ENCODE data around the gene ZBTB20. TPM values are rescaled to one million over a fixed set of nuclear protein-coding genes. Genes with fewer than 3 reads are reported as not detected.

ZBTB20 gene
- total RNA-seq, 1 donor from 2014 or later: 8.7 TPM

DNA sequence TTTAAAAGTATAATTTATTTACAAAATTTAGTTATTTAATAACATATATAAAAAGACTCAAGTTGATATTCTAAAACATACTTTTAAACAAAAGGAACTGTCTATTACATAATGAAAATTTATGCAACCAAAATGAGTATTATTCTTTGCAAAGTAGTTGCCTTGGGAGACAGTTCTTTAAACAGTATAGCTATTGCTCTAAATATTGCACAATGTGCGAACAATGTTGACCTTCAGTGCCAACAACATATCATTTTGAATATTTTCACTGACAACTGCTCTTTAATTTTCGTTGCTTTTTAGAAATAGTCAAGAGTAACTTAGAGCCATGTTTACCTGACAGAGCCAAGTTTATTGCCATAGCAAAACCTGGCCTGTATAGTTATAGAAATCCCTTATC lies 124.9 kb downstream of the ZBTB20 start:
- DNase-seq (ENCODE audit: low read depth in 2 of 2): no peak

DNA sequence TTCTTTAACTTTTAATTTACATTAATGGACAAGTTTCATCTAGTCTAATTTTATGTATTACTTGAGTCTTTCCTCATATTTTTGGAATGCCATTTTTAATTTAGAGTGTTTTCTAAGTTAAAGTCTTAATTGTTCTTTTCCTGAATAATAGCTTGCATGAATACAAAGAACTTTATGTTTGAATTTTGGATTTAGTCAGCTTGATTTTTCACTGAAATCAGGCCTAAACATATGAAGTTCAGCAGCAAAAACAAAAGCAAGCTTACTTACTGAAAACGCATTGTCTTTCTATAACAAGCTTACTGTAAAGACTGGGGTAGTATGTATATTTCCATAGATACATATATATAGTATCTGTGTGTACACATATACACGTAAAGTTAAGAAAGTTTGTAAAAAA lies 126.0 kb downstream of the ZBTB20 start:
- no peak for DNase-seq (ENCODE audit: low read depth in 2 of 2)

DNA sequence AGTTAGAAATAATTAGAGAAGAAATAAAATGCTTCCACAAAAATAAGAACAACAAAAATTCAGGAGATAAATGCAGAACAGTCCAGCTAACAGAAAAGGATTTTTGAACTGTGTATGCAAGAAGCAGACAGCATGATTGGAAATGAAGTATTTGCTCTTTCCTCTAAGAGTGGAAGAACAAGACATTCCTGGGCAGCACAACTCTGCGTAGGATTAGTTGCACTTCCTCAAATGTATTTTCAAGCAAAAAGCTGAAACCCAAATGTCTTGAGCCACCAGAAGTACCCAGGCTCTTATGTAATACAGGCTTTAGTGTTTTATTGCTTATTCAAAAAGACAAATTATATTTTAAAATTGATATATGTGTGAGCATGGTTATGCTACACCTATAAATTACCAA lies 127.2 kb downstream of the ZBTB20 start:
- no peak for DNase-seq (ENCODE audit: low read depth in 2 of 2)

DNA sequence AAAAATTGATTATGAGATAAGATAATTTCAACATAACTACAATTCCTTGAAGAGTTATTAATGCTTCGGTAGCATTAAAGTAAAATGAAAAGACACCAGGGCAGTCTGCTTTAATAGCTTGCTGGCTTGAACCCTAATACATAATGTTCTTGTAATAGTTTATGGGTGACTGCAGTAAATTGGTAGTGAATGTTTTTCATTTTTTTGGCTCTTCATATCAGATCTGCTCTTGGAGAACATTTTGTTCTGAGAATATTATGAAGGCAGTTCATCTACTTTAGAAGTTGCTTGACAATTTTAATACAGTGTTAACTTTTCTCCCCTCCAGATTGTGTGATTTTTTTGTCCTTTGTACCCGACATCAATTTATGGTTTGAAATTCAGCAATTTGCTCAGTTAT lies 128.4 kb downstream of the ZBTB20 start:
- DNase-seq (ENCODE audit: low read depth in 2 of 2): no peak

DNA sequence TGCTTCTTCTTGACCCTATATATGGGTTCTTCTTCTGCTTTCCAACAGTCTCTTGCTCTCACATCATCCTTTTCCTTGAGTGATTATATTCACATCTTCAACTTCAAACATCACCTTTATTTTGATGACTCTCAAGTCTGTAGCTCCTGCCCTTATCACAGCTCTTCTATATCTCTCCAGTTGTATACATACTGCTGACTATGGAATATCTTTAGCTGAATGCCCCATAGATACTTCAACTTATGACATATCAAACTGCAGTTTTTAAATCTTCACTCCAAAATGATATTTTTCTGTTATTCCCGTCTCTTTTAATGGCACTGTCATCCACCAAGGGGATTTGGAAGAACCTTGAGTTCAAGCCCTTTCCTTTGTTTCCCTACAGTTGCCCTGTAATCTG lies 139.1 kb downstream of the ZBTB20 start:
- DNase-seq (ENCODE audit: low read depth in 2 of 2): no peak

DNA sequence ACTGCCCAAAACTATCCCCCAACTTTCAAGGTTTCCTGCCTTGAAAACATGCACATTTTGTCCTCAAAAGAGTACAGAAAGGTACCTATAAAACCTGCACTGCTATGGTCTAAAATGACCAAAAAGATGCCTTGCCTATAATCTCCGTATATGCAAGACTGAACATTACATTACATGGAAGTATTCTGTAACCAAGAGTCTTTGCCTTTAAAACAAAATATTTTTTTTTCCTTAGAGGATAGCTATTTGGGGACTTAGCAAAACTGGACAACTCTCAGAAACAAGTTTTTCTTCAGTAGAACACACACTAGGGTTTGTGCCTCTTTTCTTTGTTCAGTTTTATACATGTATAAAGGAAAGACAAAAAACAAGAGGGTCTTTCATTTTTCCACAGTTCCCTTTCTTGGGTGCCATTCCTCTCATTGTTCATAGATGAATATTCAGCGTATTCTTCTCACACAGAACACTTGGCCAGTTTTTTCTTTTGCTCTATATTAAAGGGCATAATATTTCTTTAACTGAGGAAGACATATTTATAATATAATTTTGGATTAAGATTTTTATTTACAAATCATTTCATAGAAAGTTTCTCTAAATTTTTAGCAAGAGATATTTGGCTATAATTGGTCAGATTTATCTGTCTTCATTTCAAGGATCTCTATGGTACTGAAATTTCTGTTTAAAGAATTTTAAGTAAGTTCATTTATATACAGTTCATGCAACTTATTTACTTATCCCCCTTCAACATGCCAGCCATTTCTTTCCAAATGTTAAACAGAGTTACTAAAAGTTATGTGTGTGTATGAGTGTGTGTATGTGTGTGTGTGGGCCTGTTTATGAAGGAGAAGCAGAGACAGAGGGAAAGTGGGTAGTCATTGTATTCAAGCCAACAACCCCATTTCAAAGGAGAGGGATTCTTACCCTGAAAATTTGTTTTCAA lies 142.6 kb downstream of the ZBTB20 start:
- DNase-seq (ENCODE audit: low read depth in 2 of 2): no peak

DNA sequence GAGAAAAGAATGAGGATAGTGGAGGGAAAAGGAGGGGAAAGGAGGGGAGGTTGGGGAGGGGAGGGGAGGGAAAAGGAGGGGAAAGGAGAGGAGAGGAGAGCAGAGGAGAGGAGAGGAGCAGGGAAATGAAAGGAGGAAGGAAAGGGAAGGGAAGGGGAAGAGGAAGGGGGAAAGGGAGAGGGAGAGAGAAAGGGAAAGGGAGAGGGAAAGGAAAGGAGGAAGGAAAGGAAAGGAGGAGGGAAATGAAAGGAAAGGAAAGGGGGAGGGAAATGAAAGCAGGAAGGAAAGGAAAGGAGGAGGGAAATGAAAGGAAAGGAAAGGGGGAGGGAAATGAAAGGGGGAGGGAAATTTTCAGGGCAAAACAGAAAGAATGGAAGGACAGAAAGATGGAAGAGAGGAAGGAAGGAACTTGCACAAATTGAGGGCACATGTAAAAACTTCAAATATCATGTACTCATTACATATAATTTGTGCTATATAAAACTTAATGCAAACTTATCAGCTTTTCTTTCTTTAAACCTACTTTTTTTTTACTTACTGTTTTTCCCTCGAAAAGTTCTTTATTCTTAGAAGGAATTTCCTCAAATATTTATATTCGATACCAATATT lies 148.0 kb downstream of the ZBTB20 start:
- no peak for DNase-seq (ENCODE audit: low read depth in 2 of 2)

DNA sequence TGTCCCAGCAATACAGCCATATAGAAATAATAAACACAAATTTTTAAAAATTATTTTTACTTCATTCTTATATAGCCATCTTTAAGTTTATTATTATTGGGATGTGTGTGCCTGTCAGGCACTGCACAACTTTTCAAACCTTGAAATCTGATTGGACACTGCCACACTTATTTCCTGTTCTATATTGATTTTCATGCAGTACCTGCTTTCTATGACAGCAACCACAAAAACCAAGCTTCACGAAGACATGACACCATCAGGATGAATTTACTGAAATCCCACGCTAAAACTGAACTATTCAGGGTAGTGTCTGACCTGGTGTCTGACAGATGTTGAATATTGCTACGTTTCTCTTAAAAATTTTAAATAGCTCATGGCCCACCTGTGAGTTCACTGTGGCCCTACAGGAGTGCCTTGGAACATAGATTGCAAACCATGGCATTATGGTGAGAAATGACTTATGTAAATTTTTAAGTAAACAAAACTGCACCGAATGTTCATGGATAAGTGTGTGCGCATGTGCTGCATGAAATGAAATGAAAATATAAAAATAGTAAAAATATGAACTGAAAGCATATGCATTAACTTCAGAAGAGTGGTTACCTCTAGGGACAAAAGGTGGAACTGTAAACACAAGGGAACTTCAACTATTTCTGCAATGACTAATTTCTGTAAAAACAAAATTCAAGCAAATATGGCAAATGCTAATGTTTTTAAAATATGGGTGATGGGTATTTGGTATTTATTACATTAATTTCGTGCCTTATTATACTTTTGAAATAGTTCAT lies 152.3 kb downstream of the ZBTB20 start:
- no peak for DNase-seq (ENCODE audit: low read depth in 2 of 2)

DNA sequence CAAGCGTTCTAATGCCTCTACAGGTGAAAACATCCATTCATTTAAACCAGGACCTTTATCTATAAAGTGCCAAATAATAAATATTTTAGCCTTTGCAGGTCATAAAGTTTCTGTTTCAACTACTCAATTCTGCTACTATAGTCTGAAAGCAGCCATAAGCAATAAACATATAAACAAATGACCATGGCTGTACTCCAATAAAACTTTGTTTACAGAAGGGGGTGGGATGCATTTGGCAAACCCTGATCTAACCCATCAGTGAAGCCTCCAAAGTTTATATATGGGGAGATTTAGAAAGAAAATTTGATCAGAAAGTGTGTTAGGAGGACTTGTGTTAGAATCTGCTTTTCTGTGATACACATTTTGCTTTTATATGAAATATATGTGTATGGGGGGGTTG lies 161.3 kb downstream of the ZBTB20 start:
- DNase-seq (ENCODE audit: low read depth in 2 of 2): no peak

DNA sequence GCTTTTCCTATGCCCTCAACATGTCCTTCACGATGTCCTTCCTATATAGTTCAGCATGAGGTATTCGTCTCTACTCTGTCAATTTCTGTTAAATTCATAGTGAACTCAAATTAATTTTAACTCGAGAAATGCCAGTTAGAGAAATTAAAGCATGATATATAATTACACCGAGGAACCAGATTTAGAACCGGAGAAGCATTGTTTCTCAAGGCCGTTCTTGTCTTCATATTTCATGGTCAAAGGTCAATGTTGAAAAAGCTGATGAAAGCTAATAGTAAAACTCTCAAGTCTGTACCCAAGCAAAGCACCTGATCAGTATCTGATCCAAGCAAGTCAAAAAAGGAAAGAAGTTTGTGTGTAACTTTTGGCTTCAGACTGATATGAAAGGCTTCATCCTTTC lies 163.8 kb downstream of the ZBTB20 start:
- DNase-seq (ENCODE audit: low read depth in 2 of 2): no peak

DNA sequence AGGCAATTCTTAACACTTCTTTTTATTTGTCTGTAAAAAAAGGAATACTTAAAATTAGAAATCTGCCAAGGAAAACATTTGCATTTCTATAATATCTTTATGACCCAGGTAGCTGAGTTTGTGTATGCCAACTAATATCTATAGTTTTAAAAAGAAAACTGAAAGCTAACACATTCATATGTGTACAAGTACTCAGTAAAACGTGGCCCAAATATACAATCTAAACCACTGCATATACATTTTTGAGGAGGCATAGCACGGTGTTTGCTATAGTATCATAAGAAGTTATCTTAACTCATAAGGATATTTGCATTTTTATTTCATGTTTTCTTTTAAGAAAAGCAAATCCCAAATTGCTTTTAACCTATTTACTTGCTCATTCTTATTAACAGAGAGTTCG lies 172.7 kb downstream of the ZBTB20 start:
- no peak for DNase-seq (ENCODE audit: low read depth in 2 of 2)

DNA sequence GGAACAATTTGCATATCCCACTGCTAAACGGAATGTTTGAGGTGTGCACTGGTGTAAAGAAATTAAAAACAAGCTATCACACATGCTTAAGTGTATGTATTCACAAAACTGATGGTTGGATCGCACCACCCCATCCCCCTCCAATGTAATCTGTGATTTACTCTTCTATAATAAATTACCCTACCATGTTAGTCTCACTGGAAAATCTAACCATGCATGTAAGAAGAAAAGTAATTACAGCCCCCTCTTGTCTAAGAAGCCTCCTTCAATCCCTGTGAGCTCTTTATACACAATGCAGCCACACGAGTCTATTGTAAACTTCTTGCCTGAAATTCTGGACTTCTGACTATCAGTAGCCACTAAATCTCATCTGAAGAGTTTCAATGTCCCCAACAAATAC lies 173.6 kb downstream of the ZBTB20 start:
- DNase-seq (ENCODE audit: low read depth in 2 of 2): no peak

DNA sequence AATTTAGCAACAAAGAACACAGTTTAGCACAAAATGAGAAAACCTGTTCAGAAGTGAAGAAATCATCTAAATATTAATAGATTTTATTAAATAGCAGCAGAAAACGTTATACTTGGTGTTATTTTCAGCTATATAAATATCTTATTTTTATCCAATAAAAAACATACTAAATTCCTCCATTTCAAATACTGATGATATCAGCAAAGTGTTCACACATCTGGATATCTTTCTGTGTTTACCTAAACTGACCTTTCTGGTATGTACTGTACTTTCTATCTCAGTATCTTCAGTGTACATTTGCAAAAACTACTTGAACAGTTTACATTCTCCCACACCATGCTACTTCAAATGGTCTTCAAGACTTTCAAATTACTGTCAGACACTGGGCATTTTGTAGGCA lies 179.9 kb downstream of the ZBTB20 start:
- no peak for DNase-seq (ENCODE audit: low read depth in 2 of 2)

DNA sequence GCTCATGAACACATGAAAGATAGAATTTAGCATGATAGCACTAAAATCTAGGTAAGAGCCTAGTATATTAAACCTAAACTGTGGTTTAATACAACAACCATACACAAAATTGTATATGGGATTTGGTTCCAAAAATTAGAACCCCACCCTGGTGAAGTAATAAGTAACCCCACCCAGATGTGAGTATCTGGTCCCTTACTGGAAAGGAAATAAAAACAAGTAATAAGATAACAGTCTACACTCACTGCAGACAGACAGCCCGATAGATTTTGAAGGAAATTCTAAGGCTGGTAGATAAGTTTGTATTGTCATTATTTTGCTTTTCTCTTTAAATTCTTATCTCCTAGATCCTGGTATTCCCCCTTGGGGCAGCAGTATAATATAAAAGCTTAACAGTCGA lies 184.9 kb downstream of the ZBTB20 start:
- no peak for DNase-seq (ENCODE audit: low read depth in 2 of 2)

DNA sequence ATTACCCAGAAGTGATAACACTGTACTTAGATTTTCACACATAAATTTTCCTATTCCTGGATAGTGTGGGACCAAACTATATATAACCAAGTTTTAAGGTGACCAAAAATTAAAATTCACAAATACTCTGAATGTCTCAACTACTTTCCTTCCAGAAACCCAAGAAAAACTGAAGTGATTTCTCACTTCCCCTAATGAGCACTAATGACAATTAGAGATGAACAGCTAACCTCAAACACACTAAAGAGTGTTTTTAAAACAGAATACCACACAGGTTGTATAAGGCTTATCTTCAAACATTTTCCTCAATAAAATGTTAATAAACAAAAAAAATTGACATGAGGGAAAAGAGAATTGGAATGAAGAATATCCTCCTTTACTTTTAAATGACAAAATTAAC lies 188.2 kb downstream of the ZBTB20 start:
- DNase-seq (ENCODE audit: low read depth in 2 of 2): no peak

DNA sequence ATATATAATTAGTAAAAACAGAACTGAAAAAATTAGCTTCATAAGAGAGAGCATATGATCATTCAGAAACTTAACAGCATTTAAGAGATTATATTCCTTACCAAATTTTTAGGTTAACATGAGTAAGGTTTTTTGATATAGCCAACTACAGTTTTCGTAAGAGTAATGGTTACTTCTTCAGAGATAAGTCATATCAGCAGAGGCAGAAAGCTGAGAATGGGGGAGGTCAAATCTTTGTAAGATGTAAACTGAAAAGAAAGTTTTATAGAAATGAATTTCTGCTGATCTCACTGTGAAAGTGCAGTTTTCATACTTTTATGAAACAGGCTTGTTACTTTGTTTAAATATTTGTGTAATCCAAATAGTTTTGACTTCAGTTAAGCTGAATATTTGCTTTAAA lies 193.3 kb downstream of the ZBTB20 start:
- no peak for DNase-seq (ENCODE audit: low read depth in 2 of 2)

DNA sequence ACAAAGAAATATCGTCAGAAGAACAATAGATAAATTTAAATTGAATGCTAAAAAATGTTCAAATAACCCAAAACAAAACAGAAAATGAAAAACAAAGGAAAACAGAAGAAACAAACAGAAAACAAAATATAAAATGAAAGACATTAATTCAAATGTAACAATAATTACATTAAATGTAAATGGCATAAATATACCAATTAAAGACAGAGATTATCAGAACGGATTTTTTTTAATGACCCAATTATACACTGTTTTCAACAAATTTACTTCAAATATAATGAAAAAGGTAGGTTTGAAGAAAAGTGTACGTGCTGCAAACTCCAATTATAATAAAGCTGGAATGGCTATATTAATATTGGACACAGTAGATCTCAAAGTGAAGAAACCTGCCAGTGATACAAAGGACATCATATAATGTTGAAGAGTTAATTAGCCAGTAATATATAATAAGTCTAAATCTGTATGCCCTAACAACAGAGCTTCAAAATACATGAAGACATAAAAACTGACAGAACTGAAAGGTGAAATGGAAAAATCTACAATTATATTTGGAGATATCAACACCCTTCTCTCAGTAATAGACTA lies 193.8 kb downstream of the ZBTB20 start:
- DNase-seq (ENCODE audit: low read depth in 2 of 2): no peak

DNA sequence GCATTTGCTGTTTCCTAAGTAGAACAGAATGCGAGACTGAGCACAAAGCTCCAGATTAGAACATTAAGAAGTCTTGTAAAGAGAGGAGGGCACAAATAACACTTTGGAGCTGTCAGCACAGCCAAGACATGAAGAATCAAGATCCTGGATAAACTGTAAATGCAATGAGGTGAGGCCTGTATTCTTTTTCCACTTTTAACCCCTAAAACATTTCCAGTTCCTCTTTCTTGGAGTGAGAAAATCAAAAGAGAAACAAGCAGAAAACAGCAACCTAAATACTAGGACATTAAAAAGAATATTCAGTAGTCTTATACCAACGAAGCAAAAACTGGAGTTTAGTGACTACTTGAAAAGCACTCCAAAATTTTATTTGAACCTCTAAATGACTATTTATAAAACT lies 204.3 kb downstream of the ZBTB20 start:
- DNase-seq (ENCODE audit: low read depth in 2 of 2): no peak

DNA sequence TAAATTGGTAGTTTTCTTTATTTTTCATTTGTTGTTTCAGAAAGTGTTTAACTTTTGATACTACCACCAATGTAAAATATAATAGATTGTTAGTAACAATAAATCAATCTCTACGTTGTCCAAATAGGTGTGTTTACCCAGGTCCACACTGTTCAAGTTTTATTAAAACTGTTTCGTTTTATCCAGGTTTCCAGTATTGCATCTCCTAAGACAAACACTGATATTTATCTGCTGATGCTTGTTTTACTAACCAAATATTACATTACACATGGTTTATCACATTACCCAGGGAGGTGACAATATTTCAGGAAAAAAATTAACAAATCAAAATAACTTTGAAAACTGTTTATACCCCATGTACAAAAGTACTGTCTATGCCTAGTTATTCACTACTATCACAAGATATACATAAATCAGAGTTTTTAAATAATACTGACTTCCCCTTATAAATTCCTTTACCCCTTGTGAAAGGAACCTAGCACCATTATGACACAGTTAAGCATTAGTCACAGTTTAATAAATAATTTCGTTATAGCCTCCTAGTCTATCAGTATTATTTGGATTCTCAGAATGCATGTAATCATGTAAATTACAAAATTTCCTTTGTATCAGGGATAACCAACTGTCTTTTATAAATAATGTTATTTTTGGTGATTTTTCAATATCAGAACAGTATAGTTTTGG lies 205.3 kb downstream of the ZBTB20 start:
- DNase-seq (ENCODE audit: low read depth in 2 of 2): no peak

DNA sequence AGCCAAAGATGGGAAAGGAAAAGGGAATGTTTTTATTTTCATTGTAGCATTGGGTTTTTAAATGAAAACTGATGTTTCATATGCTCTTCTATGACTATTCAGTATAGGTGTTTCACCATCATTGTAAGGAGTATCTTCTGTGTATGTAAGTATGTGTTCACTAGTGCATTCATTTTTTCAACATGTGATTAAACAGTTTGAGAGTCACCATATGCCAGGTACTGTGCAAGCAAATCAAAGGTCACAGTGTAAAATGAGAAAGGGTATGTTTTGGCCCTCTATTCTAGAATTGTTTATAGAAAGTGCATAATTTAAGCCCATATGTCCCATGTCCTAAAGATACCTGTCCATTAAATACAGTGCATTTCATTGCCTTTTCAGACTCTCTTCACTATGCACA lies 207.2 kb downstream of the ZBTB20 start:
- no peak for DNase-seq (ENCODE audit: low read depth in 2 of 2)

DNA sequence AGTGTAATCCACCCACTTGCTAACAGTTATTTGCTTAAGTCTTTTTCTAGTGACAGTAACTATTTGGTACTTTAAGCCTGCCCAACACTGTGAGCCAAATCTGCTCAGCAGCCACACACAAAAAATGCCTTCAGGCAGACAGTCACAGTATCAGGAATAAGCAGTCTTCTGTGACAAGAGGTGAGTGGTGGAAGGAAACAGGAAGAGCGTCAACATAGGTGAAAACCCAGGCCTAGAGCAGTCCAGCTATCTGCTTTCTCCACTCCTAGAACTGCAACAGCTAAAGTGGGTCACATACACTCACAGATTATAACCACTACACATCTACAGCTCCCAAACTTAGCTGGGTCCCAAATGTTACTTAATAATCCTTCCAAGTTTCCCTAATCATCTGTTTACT lies 213.7 kb downstream of the ZBTB20 start:
- DNase-seq (ENCODE audit: low read depth in 2 of 2): no peak

All from dermis microvascular lymphatic vessel endothelial cell (primary cell).